Right cardiac atrium (tissue), 5 donors: ENCODE measurements around the gene CDK18. TPM values are rescaled to one million over a fixed set of nuclear protein-coding genes. Genes with fewer than 3 reads are reported as not detected.

ENCODE experiments used
- ATAC-seq, 2 donors: fragments of 200-7000 bp; cut with Tn5 transposase; one replicate each; pipeline versions ENCODE4 v1.8.0 to v1.9.1; 2020; ENCODE audit warnings: moderate library complexity in 2 of 2, mild to moderate bottlenecking in 1 of 2
- DNase-seq, 3 donors: peaks; one replicate each; pipeline ENCODE4 v3.0.0-alpha.2; 2020
- H3K27ac ChIP-seq: one replicate; pipeline ENCODE4 v1.5.1; 2013; ENCODE audit warnings: mild to moderate bottlenecking, low read length, control low read depth, moderate library complexity
- H3K27me3 ChIP-seq: one replicate; pipeline ENCODE4 v1.6.1; 2013; ENCODE audit not compliant: control insufficient read depth, insufficient read depth
- H3K4me1 ChIP-seq: one replicate; pipeline ENCODE4 v1.6.1; 2013; ENCODE audit warnings: low read length; ENCODE audit not compliant: control insufficient read depth, insufficient read depth
- H3K4me3 ChIP-seq: one replicate; pipeline ENCODE4 v1.5.1; 2013; ENCODE audit warnings: low read length, control low read depth
- H3K9me3 ChIP-seq: one replicate; pipeline ENCODE4 v1.6.1; 2013; ENCODE audit warnings: low read length; ENCODE audit not compliant: control insufficient read depth
- WGBS: extraction: QIAGEN DNeasy Blood & Tissue Kit; methylation state at CpG from one replicate; pipeline ENCODE4 v1.1.7; 2013; 5-methylcytosine and 5-hydroxymethylcytosine counted together
- intact Hi-C, 4 donors: fragments of 100-400 bp; cut with DNase I; formaldehyde crosslinking; loops; one replicate each; pipeline versions ENCODE4 v1.11.0 to v1.14.0; 2022 to 2023
- polyA plus RNA-seq: library from polyadenylated mRNA; stranded (reverse); fragments of 200-250 nt; gene quantifications from one replicate; pipeline ENCODE4 v1.2.3, GENCODE V29; 2013
- total RNA-seq, 4 donors: library from RNA; stranded (reverse); fragmentation: NEBNext Ultra II Directional; extraction: Animal tissue kit (Norgen Biotek cat#: 25700); gene quantifications; one replicate each; pipeline ENCODE4 v1.2.1, GENCODE V29; 2021
- donor health status: healthy with polysubstance abuse.
- donor health status: DM: no; HTN: yes; CAD: no.
- donor health status: DM: no; HTN: no; CAD: no.
- donor health status: DM: no; HTN: yes; CAD: no; lungs with severe emphysema.
- donor health status: DM: yes; HTN: yes; CAD: no.

The CDK18 gene
- total and polyA plus RNA-seq, 5 donors, result 80.2 to 150 (median 142) TPM

DNA sequence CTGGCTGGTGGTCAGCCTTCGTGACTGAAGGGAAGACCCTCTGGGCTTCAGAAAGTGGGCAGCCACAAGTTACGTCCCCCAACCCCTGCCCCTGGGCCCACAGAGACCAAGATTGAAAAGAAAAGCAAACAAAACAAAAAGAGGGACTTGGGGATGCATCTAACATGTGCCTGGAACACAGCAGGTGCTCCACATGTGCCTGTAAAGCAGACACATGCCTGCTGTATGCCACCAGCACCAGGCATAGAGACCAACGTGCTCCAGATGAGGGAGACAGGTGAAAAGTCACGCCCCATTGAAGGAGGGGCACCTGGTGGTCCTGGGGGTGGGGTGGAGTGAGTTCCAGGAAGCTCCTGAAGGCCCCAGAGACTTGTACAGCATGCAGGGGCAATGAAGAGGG is 11.9 kb downstream of the CDK18 start:
- ATAC-seq, result no peak
- Histone ChIP-seq H3K9me3 (no peaks in the 10 kb centered on the region), H3K4me1 (peaks cover 47% of the 10 kb centered on the region), H3K27ac (peak overlapping the region; percentile 11), H3K4me3 (no peak overlapping the region), H3K27me3 (no peaks in the 10 kb centered on the region)
- intact Hi-C loops, result no loop called here
- peak in 1 of 3 donors; percentile 24 for DNase-seq
- WGBS, result 76% methylated on average over 4 of the region's 4 CpGs

DNA sequence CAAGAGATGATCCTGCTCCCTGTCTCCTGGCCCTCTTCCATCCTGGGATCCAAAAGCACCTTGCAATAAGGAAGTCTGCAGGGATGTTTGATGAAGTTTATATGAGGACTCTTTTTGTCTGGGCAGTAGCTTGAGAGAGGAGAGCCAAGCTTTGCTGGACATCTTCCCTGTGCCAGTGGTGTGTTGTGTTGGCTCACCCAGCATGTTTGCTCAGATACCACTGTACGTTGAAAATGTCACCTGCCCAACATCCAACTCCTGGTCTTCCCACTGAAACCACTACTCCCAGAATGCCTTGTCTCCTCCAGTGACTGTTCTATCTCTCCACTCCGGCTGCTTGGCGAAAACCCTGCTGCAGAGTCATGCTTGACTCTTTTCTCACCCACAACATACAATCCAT is 12.8 kb downstream of the CDK18 start:
- intact Hi-C loops, result no loop called here
- peaks cover 41% of the 10 kb centered on the region for H3K4me1 ChIP-seq
- ATAC-seq, result no peak

DNA sequence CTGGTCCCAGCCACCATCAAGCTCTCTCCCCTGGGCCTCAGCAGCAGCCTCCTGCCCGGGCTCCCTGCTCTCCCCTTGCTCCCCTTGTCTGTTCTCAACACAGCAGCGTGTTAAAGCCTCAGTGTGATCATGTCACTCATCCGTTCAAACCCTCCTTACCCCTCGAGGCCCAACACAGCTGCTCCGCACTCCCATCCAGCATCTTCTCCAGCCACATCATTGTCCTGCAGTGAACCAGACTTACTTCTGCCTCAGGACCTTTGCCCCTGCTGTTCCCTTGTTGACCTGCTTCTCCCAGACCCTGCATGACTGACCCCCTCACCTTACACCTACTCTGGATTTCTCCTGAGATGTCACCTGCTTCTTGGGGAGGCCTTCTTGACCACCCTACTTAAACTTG is 13.3 kb downstream of the CDK18 start:
- Histone ChIP-seq H3K4me1 (peaks cover 40% of the 10 kb centered on the region), H3K9me3 (no peaks in the 10 kb centered on the region), H3K4me3 (no peak overlapping the region), H3K27me3 (no peaks in the 10 kb centered on the region), H3K27ac (peak overlapping the region; percentile 5)
- intact Hi-C loops, result no loop called here
- 82% methylated on average over 5 of the region's 5 CpGs for WGBS
- no peak for ATAC-seq
- peak in 2 of 3 donors; percentile 16 to 20 for DNase-seq

More for the DNA sequence above, 12.8 kb downstream of the CDK18 start:
- H3K27me3 ChIP-seq, result no peaks in the 10 kb centered on the region
- no peak overlapping the region for H3K4me3 ChIP-seq
- 58% methylated on average over 3 of the region's 3 CpGs for WGBS
- peak overlapping the region; percentile 5 for H3K27ac ChIP-seq
- H3K9me3 ChIP-seq, result no peaks in the 10 kb centered on the region
- DNase-seq, result peak in 1 of 3 donors; percentile 6

DNA sequence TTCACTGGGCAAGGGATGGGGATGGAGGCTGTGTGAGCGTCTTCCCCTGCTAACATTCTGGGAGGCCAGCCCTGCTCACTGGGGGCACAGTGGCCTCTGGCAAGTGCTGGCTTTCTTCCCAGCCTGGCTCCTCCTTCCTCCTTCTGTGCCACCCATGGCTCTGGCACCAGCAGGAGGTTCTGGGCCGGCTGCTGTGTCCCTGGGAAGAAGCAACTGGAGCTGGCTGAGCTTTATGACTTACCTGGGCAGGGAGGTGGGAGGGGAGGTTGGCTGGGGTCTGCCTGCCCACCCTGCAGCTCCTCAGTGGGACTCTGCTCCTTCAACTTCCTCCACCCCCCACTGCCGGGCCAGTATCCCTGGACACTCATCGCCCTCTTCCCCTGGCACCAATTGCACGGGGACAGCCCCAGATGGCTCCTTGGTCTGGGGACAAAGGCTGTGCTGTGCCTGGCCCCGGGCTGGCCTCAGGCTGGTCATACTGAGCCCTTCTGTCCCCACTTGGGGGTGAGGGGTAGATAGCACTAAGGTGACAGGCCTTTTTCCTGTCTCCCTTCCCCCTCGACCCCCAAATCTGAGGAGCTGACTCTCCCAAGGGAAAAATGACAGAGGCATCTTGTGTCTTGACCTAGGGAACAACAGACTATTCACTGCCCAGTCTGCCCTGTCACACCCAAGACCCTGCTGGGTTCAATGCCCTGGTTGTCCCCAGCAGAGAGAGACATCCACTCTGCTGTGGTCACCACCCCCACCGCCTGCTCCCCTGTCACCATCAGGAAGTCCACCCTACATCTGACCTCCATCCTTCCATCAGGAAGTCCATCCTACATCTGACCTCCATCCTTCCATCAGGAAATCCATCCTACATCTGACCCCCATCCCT is 14.4 kb downstream of the CDK18 start:
- no peaks in the 10 kb centered on the region for H3K27me3 ChIP-seq
- H3K4me3 ChIP-seq, result no peak overlapping the region
- no peak for ATAC-seq
- peak overlapping the region; percentile 68 for H3K27ac ChIP-seq
- intact Hi-C loops, result no loop called here
- 65% methylated on average over 8 of the region's 8 CpGs for WGBS
- peak in 2 of 3 donors; percentile 56 to 63 for DNase-seq
- H3K4me1 ChIP-seq, result peaks cover 35% of the 10 kb centered on the region
- H3K9me3 ChIP-seq, result no peaks in the 10 kb centered on the region

DNA sequence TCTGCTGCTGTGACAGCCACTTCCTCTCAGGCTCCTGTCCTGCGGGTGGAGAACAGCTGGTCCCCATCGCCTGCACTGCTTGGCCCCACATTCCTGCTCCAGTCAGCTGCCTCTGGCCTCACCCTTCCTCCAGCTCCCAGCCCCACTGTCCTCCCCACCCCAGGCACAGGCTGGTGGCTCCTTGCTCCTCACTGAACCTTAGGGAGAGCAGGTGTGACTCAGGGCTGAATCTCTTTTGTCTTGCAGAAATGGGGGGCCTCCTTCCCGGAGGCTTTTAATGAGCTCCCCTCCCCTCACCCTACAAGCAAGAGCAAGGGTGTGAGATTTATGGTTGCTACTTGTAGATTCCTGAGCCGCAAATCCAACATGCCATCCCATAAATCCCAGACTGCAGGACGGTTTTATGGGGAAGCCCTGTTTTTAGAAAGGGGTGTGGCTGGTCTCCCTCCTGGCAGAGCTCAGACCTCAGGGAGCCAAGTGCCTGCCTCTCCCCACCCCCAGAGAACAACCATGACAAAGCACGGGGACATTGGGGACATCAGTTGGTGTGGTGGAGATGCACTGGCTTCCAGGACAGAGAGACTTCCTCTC is 15.2 kb downstream of the CDK18 start:
- no peak overlapping the region for H3K4me3 ChIP-seq
- intact Hi-C loops, result loop anchor here in 2 of 4 donors (5.0 kb wide), 1 partner anchor 32 kb away; no protein-coding TSS in a partner anchor
- WGBS, result 16% methylated on average over 6 of the region's 6 CpGs
- H3K27ac ChIP-seq, result peak overlapping the region; percentile 68
- H3K27me3 ChIP-seq, result no peaks in the 10 kb centered on the region
- peak; percentile 4 to 36 for ATAC-seq
- peak in 2 of 3 donors; percentile 44 to 58 for DNase-seq
- no peaks in the 10 kb centered on the region for H3K9me3 ChIP-seq
- peaks cover 28% of the 10 kb centered on the region for H3K4me1 ChIP-seq

DNA sequence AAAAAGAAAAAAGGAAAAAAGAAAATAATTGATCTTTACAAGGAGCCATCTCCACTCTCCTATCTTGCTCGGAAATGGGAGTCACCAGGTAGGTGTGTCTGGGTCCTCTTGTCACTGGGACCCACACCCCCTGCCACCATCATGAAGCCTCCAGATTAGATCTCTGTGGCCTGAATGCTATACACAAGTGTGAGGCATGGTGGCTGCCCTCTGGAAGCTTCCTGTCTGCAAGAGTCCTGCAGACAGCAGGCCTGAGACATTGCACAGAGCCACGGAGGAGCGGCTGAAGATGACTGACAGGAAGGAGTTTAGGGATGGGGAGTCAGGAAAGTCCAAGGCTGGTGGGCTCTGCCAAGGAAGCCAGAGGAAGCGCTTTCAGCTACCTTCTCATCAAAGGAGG is 16.2 kb downstream of the CDK18 start:
- WGBS, result 95% methylated on average over 4 of the region's 4 CpGs
- no peaks in the 10 kb centered on the region for H3K9me3 ChIP-seq
- H3K27ac ChIP-seq, result no peak overlapping the region
- peaks cover 22% of the 10 kb centered on the region for H3K4me1 ChIP-seq
- no peaks in the 10 kb centered on the region for H3K27me3 ChIP-seq
- DNase-seq, result peak in 2 of 3 donors; percentile 7 to 25
- intact Hi-C loops, result loop anchor here in 2 of 4 donors (5.0 kb wide), 1 partner anchor 33 kb away; no protein-coding TSS in a partner anchor
- H3K4me3 ChIP-seq, result no peak overlapping the region
- ATAC-seq, result no peak

DNA sequence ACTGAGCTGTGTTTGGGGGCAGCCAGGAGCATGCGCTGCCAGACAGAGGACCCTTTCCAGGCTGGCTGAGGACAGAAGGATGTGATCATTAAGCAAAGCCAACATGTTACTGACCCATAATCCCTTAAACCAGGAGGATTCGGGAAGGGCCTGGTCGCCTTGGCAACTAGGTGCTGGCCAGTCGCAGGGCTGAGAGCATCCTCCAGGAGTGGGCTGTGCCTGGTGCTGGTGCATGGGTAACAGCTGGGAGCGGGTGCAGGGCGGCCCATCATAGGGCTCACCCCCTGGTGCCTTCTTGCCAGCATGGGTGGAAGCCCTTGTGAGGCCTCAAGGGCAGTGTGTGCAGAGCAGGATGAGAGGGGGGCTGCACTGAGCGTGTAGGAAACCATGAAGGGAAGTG is 17.2 kb downstream of the CDK18 start:
- intact Hi-C loops, result loop anchor here in 2 of 4 donors (5.0 kb wide), 1 partner anchor 34 kb away; no protein-coding TSS in a partner anchor
- Histone ChIP-seq H3K4me1 (peaks cover 13% of the 10 kb centered on the region), H3K27me3 (no peaks in the 10 kb centered on the region), H3K4me3 (no peak overlapping the region), H3K9me3 (no peaks in the 10 kb centered on the region), H3K27ac (no peak overlapping the region)
- ATAC-seq (no peak), DNase-seq (peak in 2 of 3 donors; percentile 37)
- WGBS, result 91% methylated on average over 7 of the region's 7 CpGs

DNA sequence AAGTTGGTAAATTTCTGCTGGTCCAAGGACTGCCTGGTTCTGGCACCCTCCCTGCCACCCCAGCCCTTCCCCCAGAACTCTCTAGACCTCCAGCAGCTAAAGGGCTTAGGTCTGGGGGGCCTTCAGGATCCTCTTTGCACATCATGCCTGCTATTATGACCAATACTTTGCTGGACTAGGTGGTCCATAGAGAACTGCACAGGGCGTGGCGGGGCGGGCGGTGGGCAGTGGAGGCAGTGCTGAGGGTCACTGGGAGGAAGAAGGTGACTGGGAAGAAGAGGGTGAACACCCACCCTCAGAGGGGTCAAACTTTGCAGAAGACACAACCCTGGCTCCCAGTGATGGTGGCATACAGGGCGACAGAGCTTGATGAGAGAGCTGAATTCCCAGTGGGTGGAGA is 18.2 kb downstream of the CDK18 start:
- intact Hi-C loops, result loop anchor here in 2 of 4 donors (5.0 kb wide), 1 partner anchor 35 kb away; no protein-coding TSS in a partner anchor
- Histone ChIP-seq H3K4me3 (no peak overlapping the region), H3K4me1 (peaks cover 11% of the 10 kb centered on the region), H3K27me3 (no peaks in the 10 kb centered on the region), H3K27ac (peak overlapping the region; percentile 9), H3K9me3 (no peaks in the 10 kb centered on the region)
- DNase-seq (peak in 1 of 3 donors; percentile 9), ATAC-seq (no peak)
- WGBS, result 90% methylated on average over 5 of the region's 5 CpGs

DNA sequence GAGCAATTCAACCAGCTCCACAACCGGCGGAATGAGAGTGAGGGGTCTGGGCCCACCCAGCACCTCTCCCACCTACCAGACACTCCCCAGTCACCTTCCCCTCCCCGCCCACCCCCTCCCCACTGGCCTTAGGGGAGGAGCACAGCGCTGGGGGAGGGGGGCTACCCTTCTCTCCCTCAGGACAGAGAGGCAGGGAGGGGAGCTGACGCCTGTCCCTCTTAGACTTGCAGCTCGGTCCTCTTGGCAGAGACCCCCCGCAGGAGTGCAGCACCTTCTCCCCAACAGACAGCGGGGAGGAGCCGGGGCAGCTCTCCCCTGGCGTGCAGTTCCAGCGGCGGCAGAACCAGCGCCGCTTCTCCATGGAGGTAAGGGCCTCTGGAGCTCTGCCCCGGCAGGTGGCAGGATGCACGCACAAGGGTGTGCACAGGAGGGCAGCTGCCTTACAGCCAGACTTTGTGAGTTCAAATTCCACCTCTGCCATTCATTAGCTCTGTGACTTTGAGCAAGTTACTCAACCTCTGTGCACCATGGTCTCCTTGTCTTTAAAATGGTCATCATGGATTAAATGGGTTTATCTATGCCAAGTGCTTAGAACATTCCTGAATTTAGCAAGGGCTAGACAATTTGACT is 18.9 kb downstream of the CDK18 start:
- Histone ChIP-seq H3K27me3 (no peaks in the 10 kb centered on the region), H3K4me1 (peaks cover 11% of the 10 kb centered on the region)
- WGBS, result 77% methylated on average over 16 of the region's 16 CpGs

DNA sequence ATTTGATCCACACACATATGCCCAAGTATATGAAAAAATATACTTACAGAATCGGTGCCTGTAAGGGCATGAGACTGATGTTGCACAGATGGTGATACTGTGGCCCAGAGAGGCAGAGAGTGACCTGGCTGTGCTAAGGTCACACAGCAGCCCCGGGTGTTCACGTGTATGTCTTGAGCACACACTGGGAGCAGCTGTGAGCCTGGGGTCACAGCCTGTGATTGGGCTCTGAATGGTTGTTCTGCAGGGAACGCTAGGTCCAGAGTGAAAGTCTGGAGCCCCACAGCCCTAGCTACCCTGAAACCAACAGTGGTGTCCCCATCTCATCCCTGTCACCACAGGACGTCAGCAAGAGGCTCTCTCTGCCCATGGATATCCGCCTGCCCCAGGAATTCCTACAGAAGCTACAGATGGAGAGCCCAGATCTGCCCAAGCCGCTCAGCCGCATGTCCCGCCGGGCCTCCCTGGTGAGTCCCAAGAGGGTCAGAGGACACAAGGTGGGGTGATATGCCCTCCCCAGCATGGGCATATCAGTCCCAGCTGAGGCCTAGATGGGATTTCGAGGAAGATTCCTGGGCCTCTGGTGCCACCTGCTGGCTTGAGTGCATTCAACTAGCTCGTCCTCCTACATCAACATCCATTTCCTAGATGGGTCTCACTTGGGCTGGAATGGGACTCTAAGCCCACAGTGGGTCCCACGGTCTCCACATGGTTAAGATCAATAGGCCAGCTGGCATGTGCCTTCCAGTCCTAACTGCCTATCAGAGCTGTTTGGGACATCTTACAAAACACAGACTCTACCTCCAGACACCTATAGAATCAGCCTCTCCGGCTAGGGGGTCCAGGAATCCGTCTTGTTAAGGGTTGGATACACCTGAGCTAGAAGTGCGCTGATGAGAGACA is 19.7 kb downstream of the CDK18 start:
- peak; percentile 23 to 60 for ATAC-seq
- no peaks in the 10 kb centered on the region for H3K27me3 ChIP-seq
- H3K4me3 ChIP-seq, result no peak overlapping the region
- H3K9me3 ChIP-seq, result no peaks in the 10 kb centered on the region
- intact Hi-C loops, result loop anchor here (1.0 to 5.0 kb wide), 3 partner anchors 35 to 37 kb away; no protein-coding TSS in a partner anchor
- DNase-seq, result peak; percentile 81 to 92 (median 88)
- H3K27ac ChIP-seq, result no peak overlapping the region
- peaks cover 11% of the 10 kb centered on the region for H3K4me1 ChIP-seq
- WGBS, result 48% methylated on average over 16 of the region's 16 CpGs

More for the DNA sequence above, 18.9 kb downstream of the CDK18 start:
- Histone ChIP-seq H3K9me3 (no peaks in the 10 kb centered on the region), H3K27ac (no peak overlapping the region), H3K4me3 (no peak overlapping the region)
- intact Hi-C loops, result loop anchor here in 2 of 4 donors (5.0 kb wide), 1 partner anchor 36 kb away; no protein-coding TSS in a partner anchor
- ATAC-seq (no peak), DNase-seq (peak in 1 of 3 donors; percentile 35)
